ENCODE results near the gene RAPGEF2. TPM values are rescaled to one million over a fixed set of nuclear protein-coding genes. Genes with fewer than 3 reads are reported as not detected.

RAPGEF2 gene
- total and polyA plus RNA-seq, 2 of the 8 experiments (the other 6 are each of a cell fraction or from before 2014, with no cell fraction given) = 24.4 to 48.6 TPM

- no peak overlapping the region for H2BK15ac ChIP-seq (ENCODE audit: low read length)
Observed at GRCh38 chr4:159145992-159146330, 43.1 kb downstream of the RAPGEF2 start.

More at GRCh38 chr4:159145992-159146330, 43.1 kb downstream of the RAPGEF2 start:
- FAIRE-seq (no peak), DNase-seq (ENCODE audit: low read depth in 1 of 2, low spot score in 2 of 2) (no peak)
- Histone ChIP-seq H2BK120ac (replicated peaks; ENCODE audit: low read depth, low read length) (no peak overlapping the region), H3K9me3 (ENCODE audit: insufficient read depth in 2 of 2, low read depth in 1 of 2, low read length in 1 of 2) (no peaks in the 10 kb centered on the region), H2BK12ac (ENCODE audit: low read depth, low read length) (no peak overlapping the region), H3K23ac (ENCODE audit: insufficient read length) (no peak overlapping the region), H3K79me1 (ENCODE audit: low read depth, low read length) (peaks cover 2% of the 10 kb centered on the region; the same call in 1 of the 2 replicates), H4K5ac (ENCODE audit: insufficient read length, low read depth, low read length) (no peak overlapping the region), H3K27ac (ENCODE audit: low read depth, low read length) (no peak overlapping the region), H4K20me1 (replicated peaks in 1 of 2; ENCODE audit: control insufficient read depth in 1 of 2, insufficient read depth in 2 of 2, low read length in 2 of 2) (no peaks in the 10 kb centered on the region), H3K18ac (ENCODE audit: extremely low read depth, low read length) (no peak overlapping the region), H3K4ac (replicated peaks; ENCODE audit: insufficient read length, low read depth, low read length) (no peak overlapping the region), H3K79me2 (ENCODE audit: control insufficient read depth in 1 of 2, insufficient read depth in 2 of 2, low read length in 2 of 2) (peaks cover 3 to 96% of the 10 kb centered on the region in 2 experiments; a peak in 3 of 4 replicates), H3K56ac (replicated peaks; ENCODE audit: insufficient read length, low read depth, low read length) (no peak overlapping the region), H3K4me3 (ENCODE audit: extremely low read depth in 1 of 4, insufficient read depth in 2 of 4, low read depth in 3 of 4, low read length in 4 of 4) (no peak overlapping the region), H2BK20ac (ENCODE audit: low read length) (no peak overlapping the region), H3K4me1 (replicated peaks in 1 of 4; ENCODE audit: control insufficient read depth in 3 of 4, insufficient read depth in 4 of 4, low read length in 3 of 4) (peaks cover 0 to 7% (median 3%) of the 10 kb centered on the region in 4 experiments; a peak in 4 of 7 replicates), H3K9ac (replicated peaks in 1 of 4; ENCODE audit: extremely low read depth in 1 of 4, low read depth in 3 of 4, low read length in 3 of 4) (no peak overlapping the region), H4K8ac (ENCODE audit: extremely low read depth, insufficient read depth, low read length) (no peak overlapping the region), H3K4me2 (ENCODE audit: insufficient read depth in 1 of 2, low read depth in 2 of 2, low read length in 2 of 2) (no peak overlapping the region), H4K91ac (replicated peaks; ENCODE audit: insufficient read length, low read length) (no peak overlapping the region), H3K27me3 (replicated peaks in 1 of 4; ENCODE audit: control insufficient read depth in 3 of 4, extremely low read depth in 1 of 4, insufficient read depth in 3 of 4, low read length in 3 of 4) (no peaks in the 10 kb centered on the region), H3K14ac (ENCODE audit: insufficient read length) (no peak overlapping the region), H2AFZ (ENCODE audit: low read length) (no peak overlapping the region), H3K23me2 (ENCODE audit: low read depth, low read length) (no peaks in the 10 kb centered on the region), H2AK5ac (ENCODE audit: low read depth, low read length) (no peak overlapping the region), H2BK5ac (ENCODE audit: low read depth, low read length) (no peak overlapping the region), H3K36me3 (ENCODE audit: control insufficient read depth in 2 of 4, insufficient read depth in 4 of 4, low read length in 3 of 4) (no peaks in the 10 kb centered on the region)
- WGBS, 2 experiments (ENCODE audit: extremely low coverage in 1 of 2, insufficient coverage in 1 of 2, insufficient read length in 1 of 2, insufficient replicate concordance in 2 of 2, low coverage in 1 of 2, low lambda C conversion rate in 2 of 2, missing lambda C conversion rate in 1 of 2) = 92% methylated on average over 1 of the region's 1 CpG; no CpG with 5 or more reads in 1 of the 2 experiments
- CTCF ChIA-PET (ENCODE audit: partially characterized antibody) = interaction anchor here (0.6 to 0.9 kb wide), 3 partner anchors 9 to 135 kb away, joined by 3 to 4 read pairs (median 3); no protein-coding TSS in a partner anchor
- TF ChIP-seq POLR2AphosphoS5 (IDR thresholded peaks at IDR 0.05; ENCODE audit: low read depth, low read length) (no peak), E2F6 (IDR thresholded peaks at IDR 0.05) (no peak), TBP (IDR thresholded peaks at IDR 0.05; ENCODE audit: low read depth, low read length) (no peak), TAF1 (IDR thresholded peaks at IDR 0.05; ENCODE audit: low read depth, low read length) (no peak), RAD21 (IDR thresholded peaks at IDR 0.05 in 1 of 2, conservative IDR thresholded peaks at IDR 0.05 in 1 of 2; ENCODE audit: low read depth in 2 of 2, low read length in 2 of 2) (no peak), SUZ12 (IDR thresholded peaks at IDR 0.05; ENCODE audit: low read length) (no peak), POLR2A (IDR thresholded peaks at IDR 0.05; ENCODE audit: control extremely low read depth in 1 of 2, low read depth in 2 of 2, low read length in 2 of 2) (no peak), USF2 (IDR thresholded peaks at IDR 0.05; ENCODE audit: low read length) (no peak)
- POLR2A ChIA-PET (ENCODE audit: partially characterized antibody) = no interaction called here

All from H1 (cell line).